Urinary bladder (tissue), 4 donors: ENCODE results near the gene MAP3K7. TPM values are rescaled to one million over a fixed set of nuclear protein-coding genes. Genes with fewer than 3 reads are reported as not detected.

ENCODE experiments used
- DNase-seq: peaks from one replicate; pipeline ENCODE4 v3.0.0-alpha.2; 2015; ENCODE audit errors: extremely low spot score
- H3K27ac ChIP-seq: one replicate; pipeline ENCODE4 v1.5.1; 2013; ENCODE audit warnings: low read depth, mild to moderate bottlenecking, moderate library complexity
- H3K36me3 ChIP-seq: one replicate; pipeline ENCODE4 v1.6.1; 2013; ENCODE audit warnings: mild to moderate bottlenecking, moderate library complexity; ENCODE audit not compliant: insufficient read depth
- H3K4me1 ChIP-seq: one replicate; pipeline ENCODE4 v1.6.1; 2013; ENCODE audit warnings: mild to moderate bottlenecking, moderate library complexity; ENCODE audit not compliant: insufficient read depth
- H3K4me3 ChIP-seq: one replicate; pipeline ENCODE4 v1.5.1; 2013; ENCODE audit warnings: low read depth, low read length
- WGBS: extraction: QIAGEN DNeasy Blood & Tissue Kit; methylation state at CpG from one replicate; pipeline ENCODE4 v1.1.7; 2013; 5-methylcytosine and 5-hydroxymethylcytosine counted together
- polyA plus RNA-seq: library from polyadenylated mRNA; stranded (reverse); fragments of 200-250 nt; gene quantifications from one replicate; pipeline ENCODE4 v1.2.3, GENCODE V29; 2013
- total RNA-seq: library from RNA; depleted of rRNA; stranded (reverse); fragments of >200 nt; gene quantifications from one replicate; pipeline ENCODE4 v1.2.3, GENCODE V29; 2014
- donor health status: healthy with polysubstance abuse.
- donor health status: healthy.

The MAP3K7 gene
- total and polyA plus RNA-seq, 2 donors, result 15.4 to 63.2 TPM

GRCh38 chr6:90495216-90495817 lies 91.6 kb downstream of the MAP3K7 start:
- H3K4me1 ChIP-seq, result no peaks in the 10 kb centered on the region
- H3K4me3 ChIP-seq, result no peak overlapping the region
- no peak overlapping the region for H3K27ac ChIP-seq
- no peak for DNase-seq
- 89% methylated on average over 9 of the region's 9 CpGs for WGBS
- no peaks in the 10 kb centered on the region for H3K36me3 ChIP-seq

DNA sequence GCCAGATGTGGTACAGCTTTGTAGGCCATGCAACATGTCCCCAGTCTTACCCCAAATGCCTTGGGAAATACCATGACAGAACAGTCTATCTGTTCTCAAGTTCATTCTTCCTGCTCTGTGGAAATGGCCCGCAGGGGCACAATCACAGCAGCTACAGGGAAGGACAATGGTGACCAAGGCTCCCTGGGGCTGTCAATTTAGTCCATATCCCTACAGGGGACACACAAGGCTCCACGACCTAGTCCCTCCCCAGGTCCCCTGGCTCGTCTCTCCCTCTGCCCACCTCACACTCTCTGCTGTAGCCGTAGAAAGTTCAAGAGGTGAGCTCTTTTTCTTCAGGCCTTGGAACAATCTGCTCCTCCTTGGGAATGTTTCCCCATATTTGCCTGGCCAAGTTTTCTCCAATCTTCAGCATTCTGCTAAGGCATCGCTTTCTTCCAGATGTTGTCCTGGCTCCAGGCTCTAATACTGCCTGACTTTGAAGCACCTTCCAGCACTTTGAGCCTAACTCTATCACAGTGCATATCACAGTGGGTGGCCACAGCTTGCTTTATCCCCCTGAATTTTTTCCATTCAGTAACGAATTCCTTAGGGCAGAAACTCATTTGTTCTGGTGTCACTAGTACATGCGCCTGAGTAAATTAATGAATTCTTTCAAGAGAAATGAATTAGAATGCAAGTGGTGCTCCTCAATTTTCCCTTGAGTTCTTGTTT lies 92.6 kb downstream of the MAP3K7 start:
- no peak overlapping the region for H3K27ac ChIP-seq
- no peaks in the 10 kb centered on the region for H3K36me3 ChIP-seq
- H3K4me3 ChIP-seq, result no peak overlapping the region
- no peak for DNase-seq
- WGBS, result 54% methylated on average over 7 of the region's 7 CpGs
- H3K4me1 ChIP-seq, result no peaks in the 10 kb centered on the region

DNA sequence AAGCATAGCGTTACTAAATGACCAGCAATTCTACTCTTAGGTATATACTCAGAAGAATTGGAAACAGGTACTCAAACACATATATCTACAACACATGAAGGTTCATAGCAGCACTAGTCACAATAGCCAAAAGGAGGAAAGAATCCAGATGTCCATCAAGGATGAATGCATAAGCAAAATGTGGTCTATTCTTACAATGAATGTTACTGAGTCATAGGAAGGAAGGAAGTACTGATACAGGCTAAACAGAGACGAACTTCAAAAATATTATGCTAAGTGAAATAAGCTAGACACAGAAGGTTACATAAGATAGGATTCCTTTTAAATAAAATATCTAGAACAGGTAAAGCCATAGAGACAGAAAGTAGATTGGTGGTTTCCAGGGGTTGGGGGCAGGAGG lies 93.5 kb downstream of the MAP3K7 start:
- DNase-seq, result no peak
- Histone ChIP-seq H3K36me3 (no peaks in the 10 kb centered on the region), H3K27ac (no peak overlapping the region), H3K4me1 (no peaks in the 10 kb centered on the region), H3K4me3 (no peak overlapping the region)
- 77% methylated on average over 2 of the region's 2 CpGs for WGBS

GRCh38 chr6:90492798-90493197 lies 94.1 kb downstream of the MAP3K7 start:
- 92% methylated on average over 6 of the region's 6 CpGs for WGBS
- H3K4me3 ChIP-seq, result no peak overlapping the region
- no peak for DNase-seq

DNA sequence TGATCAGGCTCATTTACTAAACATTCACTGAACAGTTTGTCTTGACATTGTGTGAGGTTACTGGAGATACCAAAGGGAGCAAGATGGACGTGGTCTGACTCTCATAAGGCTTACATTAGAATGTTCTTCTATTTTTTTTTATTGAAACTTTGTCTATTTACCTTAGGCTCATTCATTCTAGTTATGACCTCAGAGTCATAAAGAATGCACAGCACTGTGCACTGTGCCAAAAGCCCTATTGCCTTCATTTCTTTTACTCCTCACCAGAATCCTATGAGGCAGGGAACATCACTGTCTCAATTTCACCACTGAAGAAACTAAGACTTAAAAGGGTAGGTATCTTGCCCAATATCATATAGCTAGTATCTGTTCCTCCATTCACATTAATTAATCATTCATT lies 94.5 kb downstream of the MAP3K7 start:
- no peaks in the 10 kb centered on the region for H3K36me3 ChIP-seq
- H3K4me1 ChIP-seq, result no peaks in the 10 kb centered on the region
- WGBS, result 58% methylated on average over 1 of the region's 1 CpG

More at GRCh38 chr6:90492798-90493197, 94.1 kb downstream of the MAP3K7 start:
- Histone ChIP-seq H3K36me3 (no peaks in the 10 kb centered on the region), H3K4me1 (no peaks in the 10 kb centered on the region), H3K27ac (no peak overlapping the region)

GRCh38 chr6:90490030-90490716 lies 96.7 kb downstream of the MAP3K7 start:
- no peak for DNase-seq
- Histone ChIP-seq H3K27ac (no peak overlapping the region), H3K4me1 (no peaks in the 10 kb centered on the region), H3K36me3 (no peaks in the 10 kb centered on the region), H3K4me3 (no peak overlapping the region)
- WGBS, result 41% methylated on average over 4 of the region's 4 CpGs

More for the DNA sequence above, 94.5 kb downstream of the MAP3K7 start:
- H3K4me3 ChIP-seq, result no peak overlapping the region
- H3K27ac ChIP-seq, result no peak overlapping the region
- no peak for DNase-seq

- no peak for DNase-seq
- Histone ChIP-seq H3K4me3 (no peak overlapping the region), H3K36me3 (no peaks in the 10 kb centered on the region), H3K4me1 (no peaks in the 10 kb centered on the region), H3K27ac (no peak overlapping the region)
Measured at GRCh38 chr6:90488816-90489215, 98.1 kb downstream of the MAP3K7 start.

GRCh38 chr6:90485635-90486277 lies 101.1 kb downstream of the MAP3K7 start:
- H3K4me3 ChIP-seq, result no peak overlapping the region
- 81% methylated on average over 4 of the region's 4 CpGs for whole genome bisulfite sequencing

GRCh38 chr6:90484903-90485302 lies 102.0 kb downstream of the MAP3K7 start:
- DNase-seq, result no peak
- 48% methylated on average over 5 of the region's 5 CpGs for WGBS
- Histone ChIP-seq H3K27ac (no peak overlapping the region), H3K4me1 (no peaks in the 10 kb centered on the region), H3K36me3 (no peaks in the 10 kb centered on the region), H3K4me3 (no peak overlapping the region)

More at GRCh38 chr6:90485635-90486277, 101.1 kb downstream of the MAP3K7 start:
- no peaks in the 10 kb centered on the region for H3K4me1 ChIP-seq
- DNase-seq, result no peak
- no peak overlapping the region for H3K27ac ChIP-seq
- H3K36me3 ChIP-seq, result no peaks in the 10 kb centered on the region

- 56% methylated on average over 3 of the region's 3 CpGs for WGBS
Measured at GRCh38 chr6:90484385-90484784, 102.5 kb downstream of the MAP3K7 start.

GRCh38 chr6:90483956-90484355 lies 102.9 kb downstream of the MAP3K7 start:
- Histone ChIP-seq H3K27ac (no peak overlapping the region), H3K4me1 (no peaks in the 10 kb centered on the region), H3K36me3 (no peaks in the 10 kb centered on the region), H3K4me3 (no peak overlapping the region)
- no peak for DNase-seq
- WGBS, result 86% methylated on average over 9 of the region's 9 CpGs

More at GRCh38 chr6:90484385-90484784, 102.5 kb downstream of the MAP3K7 start:
- Histone ChIP-seq H3K36me3 (no peaks in the 10 kb centered on the region), H3K4me3 (no peak overlapping the region), H3K27ac (no peak overlapping the region), H3K4me1 (no peaks in the 10 kb centered on the region)
- no peak for DNase-seq

DNA sequence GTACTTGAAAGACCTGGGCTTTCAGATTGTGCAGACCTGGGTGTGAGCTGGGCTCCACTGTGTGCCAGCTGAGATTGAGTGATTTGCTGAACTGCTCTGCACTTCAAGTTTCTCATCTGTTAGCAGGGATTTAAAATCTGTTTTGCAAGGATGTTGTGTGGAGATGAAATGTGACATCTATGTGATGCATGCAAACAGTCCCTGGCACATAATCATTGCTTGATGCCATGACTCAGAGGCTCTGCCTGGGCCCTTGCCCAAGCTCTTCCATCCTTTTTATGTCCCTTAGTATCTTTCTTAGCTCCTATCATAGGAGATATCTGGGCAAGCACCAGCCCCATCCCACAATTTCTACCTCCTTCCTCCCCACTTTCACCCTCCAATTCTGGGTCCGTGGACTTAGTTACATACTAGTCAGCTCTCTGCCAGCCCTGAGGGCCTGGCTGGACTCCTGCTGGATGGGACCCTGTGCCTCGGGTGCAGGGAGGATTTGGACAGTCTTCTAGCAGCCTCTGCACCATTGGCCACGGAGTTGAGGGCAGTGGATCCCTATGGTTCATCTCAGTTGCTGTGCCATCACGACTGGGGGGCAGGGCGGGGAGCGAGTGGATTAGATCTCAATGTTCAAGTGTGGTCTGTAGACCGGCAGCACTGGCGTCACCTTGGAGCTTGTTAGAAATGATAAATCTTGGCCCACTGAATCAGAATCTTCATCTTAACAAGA lies 103.6 kb downstream of the MAP3K7 start:
- DNase-seq, result no peak
- Histone ChIP-seq H3K4me3 (no peak overlapping the region), H3K36me3 (no peaks in the 10 kb centered on the region), H3K27ac (no peak overlapping the region), H3K4me1 (no peaks in the 10 kb centered on the region)
- 86% methylated on average over 8 of the region's 8 CpGs for WGBS

GRCh38 chr6:90480666-90481065 lies 106.2 kb downstream of the MAP3K7 start:
- H3K36me3 ChIP-seq, result no peaks in the 10 kb centered on the region
- no peaks in the 10 kb centered on the region for H3K4me1 ChIP-seq
- WGBS, result 80% methylated on average over 4 of the region's 4 CpGs
- H3K27ac ChIP-seq, result no peak overlapping the region
- no peak overlapping the region for H3K4me3 ChIP-seq
- no peak for DNase-seq
